Uterus (tissue), 4 donors: ENCODE data around the gene PTPRN2. TPM values are rescaled to one million over a fixed set of nuclear protein-coding genes. Genes with fewer than 3 reads are reported as not detected.

Experiments
- DNase-seq, 2 donors: peaks; one replicate each; pipeline ENCODE4 v3.0.0-alpha.2; 2019 to 2020
- H3K27ac ChIP-seq, 2 donors: fragments of 200-600 bp; sonication (generic); 1 replicate in 1 of 2; 2 replicates in 1 of 2; pipeline ENCODE4 v1.5.1; 2016 to 2018
- H3K27me3 ChIP-seq, 2 donors: fragments of 200-600 bp; sonication (generic); one replicate each; pipeline ENCODE4 v1.5.1; 2018 to 2019; ENCODE audit warnings: control low read depth in 1 of 2
- H3K36me3 ChIP-seq, 2 donors: fragments of 200-600 bp; sonication (generic); one replicate each; pipeline ENCODE4 v1.5.1; 2019; ENCODE audit warnings: control low read depth in 1 of 2
- H3K4me1 ChIP-seq, 2 donors: fragments of 200-600 bp; sonication (generic); one replicate each; pipeline ENCODE4 v1.5.1; 2018 to 2019; ENCODE audit warnings: control low read depth in 1 of 2
- H3K4me3 ChIP-seq, 2 donors: fragments of 200-600 bp; sonication (generic); 1 replicate in 1 of 2; 2 replicates in 1 of 2; pipeline ENCODE4 v1.5.1; 2018 to 2019; ENCODE audit warnings: mild to moderate bottlenecking in 1 of 2
- H3K9me3 ChIP-seq, 2 donors: fragments of 200-600 bp; sonication (generic); one replicate each; pipeline ENCODE4 v1.5.1; 2019; ENCODE audit warnings: control low read depth in 1 of 2
- CTCF ChIP-seq, 4 experiments: fragments of 200-600 bp in 2 of 4; fragments of 450-650 bp in 2 of 4; sonication (generic) in 2 of 4; IDR thresholded peaks; one replicate each; pipeline ENCODE4 v1.5.1; 2016 to 2019; ENCODE audit warnings: antibody characterized with exemption in 4 of 4, mild to moderate bottlenecking in 2 of 4, moderate library complexity in 1 of 4
- POLR2A ChIP-seq, 2 donors: fragments of 450-650 bp; IDR thresholded peaks; one replicate each; pipeline ENCODE4 v1.6.1; 2016; ENCODE audit warnings: antibody characterized with exemption in 2 of 2, mild to moderate bottlenecking in 1 of 2, moderate library complexity in 1 of 2
- intact Hi-C: fragments of 100-400 bp; cut with DNase I; formaldehyde crosslinking; loops from one replicate; pipeline ENCODE4 v1.15.1; 2023; ENCODE audit warnings: low total_unique reads
- total RNA-seq, 4 donors: library from RNA; depleted of rRNA in 3 of 4; stranded (reverse); fragments of >200 nt in 3 of 4; gene quantifications; one replicate each; pipeline versions ENCODE4 v1.1.0 to v1.2.4, GENCODE V29; 2014 to 2023
- donor health status: DM: yes; HTN: yes; CAD: no.

The PTPRN2 gene
- total RNA-seq, 4 donors from 2014 or later = 1.2 to 5.2 (median 2.3) TPM

- no peak overlapping the region for H3K4me3 ChIP-seq
- no peak overlapping the region for H3K27ac ChIP-seq
- DNase-seq = no peak
- intact Hi-C loops = no loop called here
- H3K27me3 ChIP-seq = no peaks in the 10 kb centered on the region
- no peak for TF ChIP-seq POLR2A (IDR thresholded peaks at IDR 0.05)
- no peak for TF ChIP-seq CTCF (IDR thresholded peaks at IDR 0.05)
- H3K36me3 ChIP-seq = no peaks in the 10 kb centered on the region
- no peaks in the 10 kb centered on the region for H3K9me3 ChIP-seq
- no peaks in the 10 kb centered on the region for H3K4me1 ChIP-seq
These were observed 400.5 kb downstream of the PTPRN2 start for GRCh38 chr7:158186864-158187693.

- Histone ChIP-seq H3K27ac (no peak overlapping the region), H3K36me3 (no peaks in the 10 kb centered on the region), H3K27me3 (no peaks in the 10 kb centered on the region), H3K4me3 (no peak overlapping the region), H3K4me1 (no peaks in the 10 kb centered on the region), H3K9me3 (no peaks in the 10 kb centered on the region)
- TF ChIP-seq CTCF (IDR thresholded peaks at IDR 0.05) (no peak), POLR2A (IDR thresholded peaks at IDR 0.05) (no peak)
- DNase-seq = no peak
- intact Hi-C loops = no loop called here
These were observed 401.2 kb downstream of the PTPRN2 start for GRCh38 chr7:158186406-158186805.

- Histone ChIP-seq H3K27me3 (no peaks in the 10 kb centered on the region), H3K36me3 (no peaks in the 10 kb centered on the region), H3K27ac (no peak overlapping the region), H3K4me1 (no peaks in the 10 kb centered on the region), H3K4me3 (no peak overlapping the region), H3K9me3 (no peaks in the 10 kb centered on the region)
- no peak for DNase-seq
- TF ChIP-seq CTCF (IDR thresholded peaks at IDR 0.05) = no peak
- TF ChIP-seq POLR2A (IDR thresholded peaks at IDR 0.05) = no peak
- intact Hi-C loops = no loop called here
These were observed 402.0 kb downstream of the PTPRN2 start for GRCh38 chr7:158185653-158186052.

- DNase-seq = no peak
- Histone ChIP-seq H3K36me3 (no peaks in the 10 kb centered on the region), H3K4me1 (no peaks in the 10 kb centered on the region), H3K27ac (no peak overlapping the region), H3K4me3 (no peak overlapping the region), H3K27me3 (no peaks in the 10 kb centered on the region), H3K9me3 (no peaks in the 10 kb centered on the region)
- intact Hi-C loops = no loop called here
- TF ChIP-seq CTCF (IDR thresholded peaks at IDR 0.05) = no peak
- no peak for TF ChIP-seq POLR2A (IDR thresholded peaks at IDR 0.05)
These were observed 404.2 kb downstream of the PTPRN2 start for GRCh38 chr7:158183431-158183830.

- H3K36me3 ChIP-seq = no peaks in the 10 kb centered on the region
- H3K27me3 ChIP-seq = no peaks in the 10 kb centered on the region
- intact Hi-C loops = no loop called here
- DNase-seq = no peak
- no peaks in the 10 kb centered on the region for H3K4me1 ChIP-seq
- no peak for TF ChIP-seq POLR2A (IDR thresholded peaks at IDR 0.05)
- TF ChIP-seq CTCF (IDR thresholded peaks at IDR 0.05) = no peak
- H3K27ac ChIP-seq = no peak overlapping the region
- H3K4me3 ChIP-seq = no peak overlapping the region
- no peaks in the 10 kb centered on the region for H3K9me3 ChIP-seq
These were observed 411.0 kb downstream of the PTPRN2 start for GRCh38 chr7:158176561-158177173.
